ENCODE results near the gene NR1D2. TPM values are rescaled to one million over a fixed set of nuclear protein-coding genes. Genes with fewer than 3 reads are reported as not detected.
A peak's percentile ranks its signal among the peaks of the same experiment; 100 is the strongest.

NR1D2 gene
- total RNA-seq, 1 donor from 2014 or later, result 25.0 TPM

DNA sequence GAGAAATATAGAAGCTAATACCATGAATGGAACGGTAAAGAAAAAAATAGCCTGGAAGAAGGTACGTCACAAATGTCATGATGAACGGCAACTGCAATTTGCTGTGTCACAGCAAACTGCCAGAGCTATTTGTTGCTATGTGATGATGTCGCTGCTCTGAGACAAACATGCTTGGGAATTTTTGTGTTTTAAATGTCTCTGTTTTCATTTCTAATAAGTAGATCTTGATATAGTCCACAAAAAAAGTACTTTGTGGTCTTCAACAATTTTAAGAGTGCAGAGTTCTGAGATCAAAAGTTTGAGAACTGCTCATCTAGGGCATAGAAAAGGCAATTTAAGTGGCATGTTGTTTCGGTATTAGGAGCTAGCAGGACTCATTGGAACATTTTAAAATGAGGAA is 4.3 kb upstream of the NR1D2 start:
- Mint-ChIP-seq H3K27ac (no peak overlapping the region), H3K36me3 (ENCODE audit: low read depth) (no peaks in the 10 kb centered on the region), H3K27me3 (peaks cover 8% of the 10 kb centered on the region), H3K9me3 (no peaks in the 10 kb centered on the region), H3K4me1 (peaks cover 8% of the 10 kb centered on the region), H3K4me3 (no peak overlapping the region)
- CTCF ChIA-PET, result interaction anchor here (1.0 kb wide), 1 partner anchor 17 kb away, joined by 4 read pairs; no protein-coding TSS in a partner anchor
- TF ChIP-seq, protein P1, sequence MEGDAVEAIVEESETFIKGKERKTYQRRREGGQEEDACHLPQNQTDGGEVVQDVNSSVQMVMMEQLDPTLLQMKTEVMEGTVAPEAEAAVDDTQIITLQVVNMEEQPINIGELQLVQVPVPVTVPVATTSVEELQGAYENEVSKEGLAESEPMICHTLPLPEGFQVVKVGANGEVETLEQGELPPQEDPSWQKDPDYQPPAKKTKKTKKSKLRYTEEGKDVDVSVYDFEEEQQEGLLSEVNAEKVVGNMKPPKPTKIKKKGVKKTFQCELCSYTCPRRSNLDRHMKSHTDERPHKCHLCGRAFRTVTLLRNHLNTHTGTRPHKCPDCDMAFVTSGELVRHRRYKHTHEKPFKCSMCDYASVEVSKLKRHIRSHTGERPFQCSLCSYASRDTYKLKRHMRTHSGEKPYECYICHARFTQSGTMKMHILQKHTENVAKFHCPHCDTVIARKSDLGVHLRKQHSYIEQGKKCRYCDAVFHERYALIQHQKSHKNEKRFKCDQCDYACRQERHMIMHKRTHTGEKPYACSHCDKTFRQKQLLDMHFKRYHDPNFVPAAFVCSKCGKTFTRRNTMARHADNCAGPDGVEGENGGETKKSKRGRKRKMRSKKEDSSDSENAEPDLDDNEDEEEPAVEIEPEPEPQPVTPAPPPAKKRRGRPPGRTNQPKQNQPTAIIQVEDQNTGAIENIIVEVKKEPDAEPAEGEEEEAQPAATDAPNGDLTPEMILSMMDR (IDR thresholded peaks at IDR 0.05), result no peak
- ATAC-seq (ENCODE audit: low read depth) (no peak), DNase-seq (no peak)
- intact Hi-C loops (cut with micrococcal nuclease), result loop anchor here (10.0 kb wide), 1 partner anchor 1724 kb away; the partner anchor contains the start of gene TOP2B
- POLR2A ChIA-PET, result interaction anchor here (2.9 kb wide), 1 partner anchor 24 kb away, joined by 8 read pairs; the partner anchor contains the start of genes NKIRAS1 and RPL15

DNA sequence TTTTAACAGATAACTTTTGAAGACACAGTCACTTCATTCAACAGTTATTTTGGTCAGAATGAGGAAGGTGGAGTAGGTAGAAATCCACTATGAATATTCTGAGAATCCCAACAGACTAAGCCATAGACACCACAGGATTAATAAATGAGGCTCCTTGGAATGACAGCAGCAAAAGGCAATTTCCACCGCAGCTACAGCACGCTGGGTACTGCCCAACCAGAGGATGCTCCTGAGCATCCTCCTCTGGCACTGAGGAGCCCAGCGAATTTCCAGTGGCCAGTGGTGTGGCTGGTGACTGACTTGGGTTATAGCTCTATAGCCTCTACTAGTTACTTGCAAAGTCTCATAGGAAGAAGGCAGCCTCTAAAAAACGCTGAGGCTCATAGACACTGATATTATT is 3.6 kb upstream of the NR1D2 start:
- intact Hi-C loops (cut with micrococcal nuclease), result loop anchor here (10.0 kb wide), 1 partner anchor 1723 kb away; the partner anchor contains the start of gene TOP2B
- TF ChIP-seq, protein P1 (IDR thresholded peaks at IDR 0.05), result no peak
- DNase-seq (no peak), ATAC-seq (ENCODE audit: low read depth) (no peak)
- Mint-ChIP-seq H3K36me3 (ENCODE audit: low read depth) (peaks cover 2% of the 10 kb centered on the region), H3K4me1 (peaks cover 11% of the 10 kb centered on the region), H3K27ac (no peak overlapping the region), H3K27me3 (peaks cover 8% of the 10 kb centered on the region), H3K4me3 (no peak overlapping the region), H3K9me3 (no peaks in the 10 kb centered on the region)
- ChIA-PET CTCF (interaction anchor here (1.0 kb wide), 1 partner anchor 17 kb away, joined by 4 read pairs; no protein-coding TSS in a partner anchor), POLR2A (interaction anchor here (2.9 kb wide), 1 partner anchor 24 kb away, joined by 8 read pairs; the partner anchor contains the start of genes NKIRAS1 and RPL15)

DNA sequence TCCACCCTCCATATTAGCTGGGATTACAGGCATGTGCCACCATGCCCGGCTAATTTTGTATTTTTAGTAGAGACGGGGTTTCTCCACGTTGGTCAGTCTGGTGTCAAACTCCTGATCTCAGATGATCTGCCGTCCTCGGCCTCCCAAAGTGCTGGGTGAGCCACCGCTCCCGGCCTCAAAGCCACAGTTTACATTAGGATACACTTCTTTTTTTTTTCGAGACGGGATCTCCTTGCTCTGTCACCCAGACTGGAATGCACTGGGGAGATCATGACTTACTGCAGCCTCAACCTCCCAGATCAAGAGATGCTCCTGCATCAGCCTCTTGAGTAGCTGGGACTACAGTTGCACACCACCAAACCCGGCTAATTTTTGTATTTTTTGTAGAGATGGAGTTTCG is 2.5 kb upstream of the NR1D2 start:
- POLR2A ChIA-PET, result interaction anchor here (2.9 kb wide), 1 partner anchor 25 kb away, joined by 8 read pairs; the partner anchor contains the start of genes NKIRAS1 and RPL15
- peaks cover 2% of the 10 kb centered on the region for H3K36me3 Mint-ChIP-seq (ENCODE audit: low read depth)
- no peaks in the 10 kb centered on the region for H3K9me3 Mint-ChIP-seq
- TF ChIP-seq, protein P1 (IDR thresholded peaks at IDR 0.05), result no peak
- CTCF ChIA-PET, result no interaction called here
- intact Hi-C loops (cut with micrococcal nuclease), result loop anchor here (10.0 kb wide), 1 partner anchor 1722 kb away; the partner anchor contains the start of gene TOP2B
- ATAC-seq (ENCODE audit: low read depth), result no peak
- no peak overlapping the region for H3K27ac Mint-ChIP-seq
- peaks cover 16% of the 10 kb centered on the region for H3K4me1 Mint-ChIP-seq
- DNase-seq, result no peak
- H3K27me3 Mint-ChIP-seq, result no peaks in the 10 kb centered on the region
- no peak overlapping the region for H3K4me3 Mint-ChIP-seq

DNA sequence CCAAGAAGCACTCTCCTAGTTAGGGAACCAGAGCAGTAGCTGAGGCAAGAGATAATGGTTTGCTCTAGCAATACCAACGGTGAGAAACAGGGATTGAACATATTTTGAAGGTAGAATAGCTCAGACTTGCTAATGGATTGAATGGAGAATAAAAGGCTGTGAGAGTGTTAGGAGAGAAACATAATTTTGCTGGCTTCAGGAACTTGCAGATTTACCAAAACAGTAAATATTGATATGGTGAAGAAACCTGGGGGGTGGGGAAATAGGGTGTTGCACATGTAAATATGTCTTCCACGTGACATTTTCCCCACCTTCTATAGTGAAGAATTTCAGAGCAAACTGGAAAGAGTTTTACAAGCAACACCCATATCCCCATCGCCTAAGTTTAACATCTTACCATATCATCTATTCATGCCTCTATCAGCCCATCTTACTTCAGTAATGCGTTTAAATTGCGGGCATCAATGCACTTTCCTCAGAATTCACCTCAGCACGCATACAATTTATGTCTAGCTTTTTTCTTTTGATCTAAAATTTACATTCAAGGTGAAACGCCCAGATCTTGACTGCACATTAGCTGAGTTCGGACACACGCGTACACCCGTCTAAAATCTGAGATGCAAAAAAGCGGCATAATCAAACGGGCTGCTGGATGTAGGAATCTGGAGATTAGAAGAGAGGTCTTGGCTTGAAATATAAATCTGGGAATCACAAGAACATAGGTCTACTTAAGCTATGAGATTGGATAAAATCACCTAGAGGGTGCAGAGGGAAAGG is 891 bp upstream of the NR1D2 start:
- H3K27ac Mint-ChIP-seq, result peak overlapping the region; percentile 84
- peaks cover 6% of the 10 kb centered on the region for H3K36me3 Mint-ChIP-seq (ENCODE audit: low read depth)
- H3K9me3 Mint-ChIP-seq, result no peaks in the 10 kb centered on the region
- CTCF ChIA-PET, result interaction anchor here (1.2 kb wide), 1 partner anchor 20 kb away, joined by 3 read pairs; no protein-coding TSS in a partner anchor
- intact Hi-C loops (cut with micrococcal nuclease), result loop anchor here (2.0 to 10.0 kb wide), 2 partner anchors 55 to 1721 kb away; partner anchors contain the start of gene TOP2B
- no peak for DNase-seq
- peak overlapping the region; percentile 88 for H3K4me3 Mint-ChIP-seq
- no peaks in the 10 kb centered on the region for H3K27me3 Mint-ChIP-seq
- POLR2A ChIA-PET, result interaction anchor here (1.6 to 4.0 kb wide), 2 partner anchors 9 to 27 kb away, joined by 8 to 124 read pairs; partner anchors contain the start of genes NKIRAS1 and RPL15
- TF ChIP-seq, protein P1 (IDR thresholded peaks at IDR 0.05), result no peak
- no peak for ATAC-seq (ENCODE audit: low read depth)
- H3K4me1 Mint-ChIP-seq, result peaks cover 26% of the 10 kb centered on the region

DNA sequence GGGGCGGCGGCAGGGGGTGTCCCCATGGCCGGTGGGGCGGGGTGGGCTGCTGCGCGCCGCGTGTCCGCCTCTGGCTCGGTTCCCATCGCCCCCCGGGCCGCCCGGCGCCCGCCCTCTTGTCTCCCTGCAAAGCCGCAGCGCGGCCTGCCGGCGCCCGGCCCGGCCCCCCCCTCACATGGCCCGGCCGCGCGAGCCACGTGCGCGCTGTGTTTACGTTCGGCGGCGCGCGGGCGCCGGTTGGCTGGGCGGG is 502 bp downstream of the NR1D2 start:
- ChIA-PET CTCF (interaction anchor here (1.1 kb wide), 1 partner anchor 29 kb away, joined by 5 read pairs; the partner anchor contains the start of genes NKIRAS1 and RPL15), POLR2A (interaction anchor here (0.6 to 4.0 kb wide), 4 partner anchors 28 to 741 kb away, joined by 3 to 124 read pairs (median 5); partner anchors contain the start of genes NKIRAS1 and RPL15)
- no peak for DNase-seq
- no peaks in the 10 kb centered on the region for H3K9me3 Mint-ChIP-seq
- H3K27me3 Mint-ChIP-seq, result no peaks in the 10 kb centered on the region
- H3K27ac Mint-ChIP-seq, result no peak overlapping the region
- no peak for ATAC-seq (ENCODE audit: low read depth)
- peak overlapping the region; percentile 68 for H3K4me3 Mint-ChIP-seq
- peaks cover 40% of the 10 kb centered on the region for H3K4me1 Mint-ChIP-seq
- intact Hi-C loops (cut with micrococcal nuclease), result loop anchor here (1.0 to 10.0 kb wide), 7 partner anchors 28 to 1837 kb away; partner anchors contain the start of genes RPL15 and TOP2B
- peaks cover 7% of the 10 kb centered on the region for H3K36me3 Mint-ChIP-seq (ENCODE audit: low read depth)
- TF ChIP-seq, protein P1 (IDR thresholded peaks at IDR 0.05), result no peak
